GM12891 (cell line): Measurements from ENCODE around the gene MAML2.

Experiments
- PAX5 ChIP-seq: IDR thresholded peaks from 2 replicates; pipeline ENCODE4 v1.6.1; 2011; ENCODE audit warnings: low read length, moderate library complexity, mild to moderate bottlenecking; ENCODE audit not compliant: insufficient read depth, severe bottlenecking
- POLR2A ChIP-seq: IDR thresholded peaks from 2 replicates; pipeline ENCODE4 v1.6.1; 2011; ENCODE audit warnings: low read depth, low read length, control low read depth
- POLR2AphosphoS5 ChIP-seq: IDR thresholded peaks from 2 replicates; pipeline ENCODE4 v1.6.1; 2011; ENCODE audit warnings: low read depth, low read length, control low read depth
- POU2F2 ChIP-seq: IDR thresholded peaks from 2 replicates; pipeline ENCODE4 v1.6.1; 2011; ENCODE audit warnings: low read depth, mild to moderate bottlenecking, control low read depth, low read length, moderate library complexity
- SPI1 ChIP-seq: IDR thresholded peaks from 2 replicates; pipeline ENCODE4 v1.6.1; 2011; ENCODE audit warnings: low read depth, low read length, control low read depth
- TAF1 ChIP-seq: IDR thresholded peaks from 2 replicates; pipeline ENCODE4 v1.6.1; 2011; ENCODE audit warnings: low read depth, low read length, control low read depth

DNA sequence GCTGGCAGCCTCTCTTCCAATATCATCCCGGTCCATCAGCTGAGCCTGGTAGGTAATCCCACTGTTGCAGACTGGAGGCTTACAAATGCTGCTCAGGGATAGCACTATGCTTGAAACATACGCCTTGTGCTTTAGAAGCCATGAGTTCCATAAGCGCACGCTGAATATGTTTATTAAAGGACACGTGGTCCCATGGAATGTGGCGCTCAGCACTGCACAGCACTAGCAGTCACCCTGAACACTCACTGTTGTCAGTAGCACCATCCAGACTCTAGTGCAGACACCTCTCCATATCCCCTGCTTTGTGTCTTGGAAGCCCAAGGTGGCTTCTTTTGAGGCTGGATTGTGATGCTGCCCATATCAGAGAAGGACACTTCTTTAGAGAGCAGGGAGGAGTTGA is 120.9 kb downstream of the MAML2 start:
- TF ChIP-seq POLR2A: no peak
- TF ChIP-seq POLR2AphosphoS5: no peak
- TF ChIP-seq TAF1: no peak
- TF ChIP-seq SPI1: no peak
- TF ChIP-seq POU2F2: no peak
- TF ChIP-seq PAX5: no peak
